HG02938 (cell line): ENCODE measurements around the gene RPUSD4.
"Not testable (repeated sequence)": the region's sequence is repeated elsewhere in the genome, so short reads cannot be mapped to it uniquely, and the experiment has no call there.

Source experiments
- ATAC-seq: cut with Tn5 transposase; IDR thresholded peaks from one replicate; pipeline ENCODE4 v1.9.1; 2021; ENCODE audit warnings: mild to moderate bottlenecking, moderate library complexity; ENCODE audit not compliant: unreplicated experiment

RPUSD4 gene

GRCh38 chr11:126211236-126212088 lies at the start of gene RPUSD4, which contains the start of gene FAM118B:
RPUSD4 (minus strand) TSS chr11:126211650; CDS start chr11:126211638, 12 bp downstream.
FAM118B (plus strand) TSS chr11:126211782; CDS start chr11:126235002, 23,220 bp downstream.
- ATAC-seq = peak; percentile 95

- ATAC-seq = no peak
Observed at GRCh38 chr11:126257764-126258163, 46.3 kb upstream of the RPUSD4 start.

GRCh38 chr11:126257144-126257543 lies 45.7 kb upstream of the RPUSD4 start:
- ATAC-seq = no peak

GRCh38 chr11:126256216-126256615 lies 44.8 kb upstream of the RPUSD4 start:
- no peak for ATAC-seq

GRCh38 chr11:126255507-126255906 lies 44.1 kb upstream of the RPUSD4 start:
- ATAC-seq = not testable (repeated sequence)

- ATAC-seq = no peak
Observed at GRCh38 chr11:126254819-126255218, 43.4 kb upstream of the RPUSD4 start.

GRCh38 chr11:126253265-126253664 lies 41.8 kb upstream of the RPUSD4 start:
- ATAC-seq = no peak

GRCh38 chr11:126246636-126247035 lies 35.2 kb upstream of the RPUSD4 start:
- no peak for ATAC-seq

- ATAC-seq = no peak
Observed at GRCh38 chr11:126233391-126233790, 21.9 kb upstream of the RPUSD4 start.

GRCh38 chr11:126232683-126233082 lies 21.2 kb upstream of the RPUSD4 start:
- ATAC-seq = no peak

- no peak for ATAC-seq
Observed at GRCh38 chr11:126231725-126232459, 20.4 kb upstream of the RPUSD4 start.

- ATAC-seq = no peak
Observed at GRCh38 chr11:126229858-126230540, 18.5 kb upstream of the RPUSD4 start.

GRCh38 chr11:126226334-126227084 lies 15.1 kb upstream of the RPUSD4 start:
- no peak for ATAC-seq

- no peak for ATAC-seq
Observed at GRCh38 chr11:126225295-126225665, 13.8 kb upstream of the RPUSD4 start.

GRCh38 chr11:126224647-126225294 lies 13.3 kb upstream of the RPUSD4 start:
- ATAC-seq = no peak

- ATAC-seq = no peak
Observed at GRCh38 chr11:126219547-126219946, 8.1 kb upstream of the RPUSD4 start.

GRCh38 chr11:126217491-126217890 lies 6.0 kb upstream of the RPUSD4 start:
- no peak for ATAC-seq

- no peak for ATAC-seq
Observed at GRCh38 chr11:126216526-126217305, 5.3 kb upstream of the RPUSD4 start.

GRCh38 chr11:126214841-126215240 lies 3.4 kb upstream of the RPUSD4 start:
- no peak for ATAC-seq
